Activated CD8-positive, alpha-beta T cell treated with anti-CD3 and anti-CD28 coated beads for 36 hours (primary cell): Measurements from ENCODE around the gene TAF5L. TPM values are rescaled to one million over a fixed set of nuclear protein-coding genes. Genes with fewer than 3 reads are reported as not detected.

ENCODE experiments used
- ATAC-seq: fragments of 200-7000 bp; cut with Tn5 transposase; one replicate; pipeline ENCODE4 v1.10.0; 2021; ENCODE audit warnings: mild to moderate bottlenecking, moderate library complexity
- CTCF ChIA-PET: fragments of 350-600 bp; sonication (Branson Sonifier 250); formaldehyde crosslinking; loops from one replicate; lab custom pipeline; 2021; ENCODE audit warnings: antibody characterized with exemption; lab: Charles Lee
- POLR2A ChIA-PET: fragments of 350-600 bp; sonication (Branson Sonifier 250); formaldehyde crosslinking; loops from one replicate; lab custom pipeline; 2021; ENCODE audit warnings: antibody characterized with exemption; lab: Charles Lee
- DNase-seq: peaks from one replicate; pipeline ENCODE4 v3.0.0-alpha.2; 2020
- H3K27ac Mint-ChIP-seq: one replicate; pipeline ENCODE4 v1.8.0; 2021; ENCODE audit warnings: mild to moderate bottlenecking, mixed read lengths
- H3K27me3 Mint-ChIP-seq: one replicate; pipeline ENCODE4 v1.8.0; 2021; ENCODE audit warnings: mixed read lengths
- H3K36me3 Mint-ChIP-seq: one replicate; pipeline ENCODE4 v1.8.0; 2021; ENCODE audit warnings: low read depth, mixed read lengths
- H3K4me1 Mint-ChIP-seq: one replicate; pipeline ENCODE4 v1.8.0; 2021; ENCODE audit warnings: low read depth, mixed read lengths
- H3K4me3 Mint-ChIP-seq: one replicate; pipeline ENCODE4 v1.8.0; 2021; ENCODE audit warnings: mild to moderate bottlenecking, moderate library complexity, mixed read lengths
- H3K9me3 Mint-ChIP-seq: one replicate; pipeline ENCODE4 v1.8.0; 2021; ENCODE audit warnings: mixed read lengths
- CTCF ChIP-seq: fragments of 200-600 bp; IDR thresholded peaks from one replicate; pipeline ENCODE4 v1.8.0; 2022; ENCODE audit warnings: antibody characterized with exemption, mild to moderate bottlenecking
- intact Hi-C: fragments of 100-400 bp; cut with micrococcal nuclease; formaldehyde crosslinking; loops from one replicate; pipeline ENCODE4 v1.10.0; 2022
- total RNA-seq, 2 experiments: library from RNA; stranded (reverse); gene quantifications; one replicate each; pipeline ENCODE4 v1.2.3, GENCODE V29; 2021

TAF5L gene
- total RNA-seq, 2 experiments from 2014 or later, result 17.7 to 19.5 TPM

- Mint-ChIP-seq H3K36me3 (peaks cover 16% of the 10 kb centered on the region), H3K27me3 (no peaks in the 10 kb centered on the region), H3K27ac (no peak overlapping the region), H3K4me1 (peaks cover 30% of the 10 kb centered on the region), H3K9me3 (no peaks in the 10 kb centered on the region), H3K4me3 (no peak overlapping the region)
- DNase-seq (no peak), ATAC-seq (no peak)
- ChIA-PET CTCF (no interaction called here), POLR2A (no interaction called here)
- intact Hi-C loops, result loop anchor here (10.0 kb wide), 1 partner anchor 72 kb away; the partner anchor contains the start of genes TAF5L and URB2
- no peak for TF ChIP-seq CTCF
Observed at GRCh38 chr1:229552732-229553131, 73.2 kb downstream of the TAF5L start.

DNA sequence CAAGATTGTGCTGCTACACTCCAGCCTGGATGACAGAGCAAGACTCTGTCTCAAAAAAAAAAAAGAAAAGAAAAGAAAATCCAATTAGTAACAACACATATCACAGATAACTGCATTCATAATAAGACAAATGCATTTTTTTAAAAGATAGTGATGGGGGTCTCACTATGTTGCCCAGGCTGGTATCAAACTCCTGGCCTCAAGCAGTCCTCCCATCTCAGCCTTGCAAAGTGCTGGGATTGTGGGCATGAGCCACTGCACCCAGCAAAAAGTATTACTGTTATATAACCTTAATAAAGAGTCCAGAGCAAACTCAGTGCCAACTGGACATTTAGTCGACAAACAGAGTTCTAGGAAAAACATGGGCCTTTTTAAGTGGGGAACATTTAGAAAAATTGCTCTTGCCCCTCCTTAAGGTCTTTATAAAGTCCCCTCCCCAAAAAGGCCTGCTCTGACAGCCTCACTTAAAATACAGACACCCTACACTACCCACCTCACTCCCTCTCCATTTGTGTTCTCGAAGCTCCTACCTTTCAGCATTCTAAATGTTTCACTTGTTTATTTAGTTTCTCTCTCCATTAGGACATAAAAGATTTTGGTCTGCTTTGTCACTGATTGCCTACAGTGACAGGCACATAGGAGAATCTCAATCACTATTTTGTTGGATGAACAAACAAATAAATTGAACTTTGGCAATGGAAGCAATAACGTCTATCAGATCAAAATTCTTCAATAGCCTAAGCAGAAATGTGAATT, 74.9 kb downstream of the TAF5L start:
- ChIA-PET CTCF (interaction anchor here (1.0 to 1.2 kb wide), 2 partner anchors 20 to 55 kb away, joined by 3 read pairs; no protein-coding TSS in a partner anchor), POLR2A (interaction anchor here (0.6 kb wide), 1 partner anchor 302 kb away, joined by 3 read pairs; no protein-coding TSS in a partner anchor)
- intact Hi-C loops, result loop anchor here (10.0 kb wide), 1 partner anchor 74 kb away; the partner anchor contains the start of genes TAF5L and URB2
- H3K4me1 Mint-ChIP-seq, result peaks cover 18% of the 10 kb centered on the region
- no peak for TF ChIP-seq CTCF
- peaks cover 10% of the 10 kb centered on the region for H3K36me3 Mint-ChIP-seq
- no peaks in the 10 kb centered on the region for H3K27me3 Mint-ChIP-seq
- no peaks in the 10 kb centered on the region for H3K9me3 Mint-ChIP-seq
- peak overlapping the region; percentile 3 for H3K27ac Mint-ChIP-seq
- DNase-seq (no peak), ATAC-seq (no peak)
- H3K4me3 Mint-ChIP-seq, result no peak overlapping the region

DNA sequence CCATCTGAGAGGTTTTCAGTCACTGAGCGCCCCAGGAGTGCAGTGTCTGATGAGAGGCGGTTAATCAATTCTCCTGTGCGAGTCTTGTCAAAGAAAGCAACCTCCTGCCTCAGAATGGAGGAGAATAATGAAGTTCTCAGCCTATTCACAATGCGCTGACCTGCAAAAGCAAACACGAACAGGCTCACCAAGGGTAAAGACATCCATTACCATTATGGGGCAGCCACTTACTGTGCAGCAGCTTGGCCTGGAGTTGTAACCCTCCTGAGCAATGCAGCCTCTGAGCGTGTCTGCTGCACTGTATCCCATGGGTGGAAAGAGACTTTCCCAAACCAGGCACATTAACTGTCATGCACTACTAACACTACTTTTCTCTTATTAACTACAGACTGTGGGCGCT, 78.4 kb downstream of the TAF5L start:
- Mint-ChIP-seq H3K4me3 (no peak overlapping the region), H3K27ac (no peak overlapping the region), H3K4me1 (peaks cover 25% of the 10 kb centered on the region), H3K27me3 (no peaks in the 10 kb centered on the region), H3K36me3 (peaks cover 36% of the 10 kb centered on the region), H3K9me3 (no peaks in the 10 kb centered on the region)
- intact Hi-C loops, result no loop called here
- POLR2A ChIA-PET, result no interaction called here
- ATAC-seq, result no peak
- CTCF ChIA-PET, result interaction anchor here (0.9 kb wide), 1 partner anchor 11 kb away, joined by 3 read pairs; the partner anchor contains the start of gene ABCB10
- no peak for TF ChIP-seq CTCF
- no peak for DNase-seq

DNA sequence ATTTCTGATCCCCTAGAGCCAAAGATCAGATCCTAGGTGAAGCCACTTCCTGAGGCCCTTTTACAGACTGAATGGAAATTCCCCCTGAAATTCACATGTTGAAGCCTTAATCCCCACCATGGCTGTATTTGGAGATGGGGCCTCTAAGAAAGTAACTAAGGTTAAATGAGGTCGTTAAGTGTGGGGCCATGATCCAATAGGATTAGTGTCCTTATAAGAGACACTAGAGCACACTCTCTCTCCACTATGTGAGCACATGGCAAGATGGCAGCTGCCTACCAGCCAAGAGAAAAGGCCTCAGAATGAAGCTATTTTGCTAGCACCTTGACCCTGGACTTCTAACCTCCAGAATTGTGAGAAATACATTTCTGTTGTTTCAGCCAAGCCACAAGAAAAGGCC, 81.3 kb downstream of the TAF5L start:
- TF ChIP-seq CTCF, result no peak
- no peaks in the 10 kb centered on the region for H3K9me3 Mint-ChIP-seq
- peaks cover 50% of the 10 kb centered on the region for H3K36me3 Mint-ChIP-seq
- ATAC-seq (no peak), DNase-seq (no peak)
- H3K4me1 Mint-ChIP-seq, result peaks cover 32% of the 10 kb centered on the region
- no peak overlapping the region for H3K27ac Mint-ChIP-seq
- no peak overlapping the region for H3K4me3 Mint-ChIP-seq
- intact Hi-C loops, result no loop called here
- POLR2A ChIA-PET, result interaction anchor here (0.9 to 1.3 kb wide), 2 partner anchors 18 kb away, joined by 3 to 4 read pairs; no protein-coding TSS in a partner anchor
- H3K27me3 Mint-ChIP-seq, result no peaks in the 10 kb centered on the region
- CTCF ChIA-PET, result interaction anchor here (1.1 to 1.2 kb wide), 2 partner anchors 10 to 30 kb away, joined by 3 read pairs; no protein-coding TSS in a partner anchor

Other genes with a start within 250 kb of the TAF5L start
- gene ACTA1, start 192.0 kb downstream of the TAF5L start, total RNA-seq, result not detected
- gene NUP133, start 117.8 kb downstream of the TAF5L start, total RNA-seq, result 10 to 100 TPM; 58.9 to 59.7 TPM
- 10 to 100 TPM; 30.7 to 32.1 TPM for gene ABCB10, start 67.4 kb downstream of the TAF5L start, total RNA-seq
- gene URB2, start 125 bp upstream of the TAF5L start, total RNA-seq, result 10 to 100 TPM; 17.4 to 17.7 TPM